ENCODE data around the gene NMT2.
A peak's percentile ranks its signal among the peaks of the same experiment; 100 is the strongest.

GRCh38 chr10:15084502-15084922, 84.0 kb downstream of the NMT2 start:
- 0 out of 6 replicates have a peak, but pooled peaks of 2 of the 3 experiments have one; percentile 4 to 5 for TF ChIP-seq CTCF (IDR thresholded peaks at IDR 0.05 in 2 of 3, conservative IDR thresholded peaks at IDR 0.05 in 1 of 3; ENCODE audit: borderline replicate concordance in 1 of 3, insufficient read depth in 1 of 3, low read depth in 2 of 3, low read length in 2 of 3)
- no peak for TF ChIP-seq EZH2 (IDR thresholded peaks at IDR 0.05)
- no peak for TF ChIP-seq CEBPB (IDR thresholded peaks at IDR 0.05; ENCODE audit: low read depth)
